Tibial nerve (tissue), 4 donors: ENCODE results near the gene PGBD5. TPM values are rescaled to one million over a fixed set of nuclear protein-coding genes. Genes with fewer than 3 reads are reported as not detected.

Experiments used
- DNase-seq, 2 donors: peaks; one replicate each; pipeline ENCODE4 v3.0.0-alpha.2; 2019; ENCODE audit warnings: low spot score in 2 of 2
- H3K27ac ChIP-seq, 4 donors: fragments of 200-600 bp; sonication (generic) in 3 of 4; one replicate each; pipeline ENCODE4 v1.5.1; 2017 to 2019; ENCODE audit warnings: mild to moderate bottlenecking in 1 of 4
- H3K27me3 ChIP-seq, 2 donors: fragments of 200-600 bp; sonication (generic) in 1 of 2; one replicate each; pipeline versions ENCODE4 v1.5.1 to v1.6.0; 2017 to 2019
- H3K36me3 ChIP-seq, 3 donors: fragments of 200-600 bp; sonication (generic); one replicate each; pipeline ENCODE4 v1.5.1; 2018 to 2019
- H3K4me1 ChIP-seq, 4 donors: fragments of 200-600 bp; sonication (generic) in 3 of 4; one replicate each; pipeline ENCODE4 v1.5.1; 2017 to 2019
- H3K4me3 ChIP-seq, 4 donors: fragments of 200-600 bp; sonication (generic) in 3 of 4; one replicate each; pipeline ENCODE4 v1.5.1; 2017 to 2019; ENCODE audit warnings: mild to moderate bottlenecking in 1 of 4, moderate library complexity in 1 of 4
- H3K9me3 ChIP-seq, 4 donors: fragments of 200-600 bp; sonication (generic) in 3 of 4; one replicate each; pipeline ENCODE4 v1.5.1; 2017 to 2019
- CTCF ChIP-seq, 5 experiments: fragments of 200-600 bp in 3 of 5; fragments of 450-650 bp in 2 of 5; sonication (generic) in 3 of 5; IDR thresholded peaks; one replicate each; pipeline ENCODE4 v1.5.1; 2016 to 2019; ENCODE audit warnings: antibody characterized with exemption in 5 of 5, mild to moderate bottlenecking in 3 of 5, moderate library complexity in 2 of 5
- EP300 ChIP-seq, 2 donors: sonication (generic); formaldehyde crosslinking; IDR thresholded peaks; one replicate each; pipeline ENCODE4 v1.6.1; 2017; ENCODE audit warnings: antibody characterized with exemption in 2 of 2, mild to moderate bottlenecking in 1 of 2
- POLR2A ChIP-seq, 2 donors: fragments of 450-650 bp; IDR thresholded peaks; one replicate each; pipeline ENCODE4 v1.6.1; 2017; ENCODE audit warnings: antibody characterized with exemption in 2 of 2, mild to moderate bottlenecking in 2 of 2, moderate library complexity in 2 of 2
- WGBS, 2 donors: methylation state at CpG; one replicate each; pipeline ENCODE4 v1.1.5; 2018; 5-methylcytosine and 5-hydroxymethylcytosine counted together
- total RNA-seq, 4 donors: library from RNA; depleted of rRNA; stranded (reverse); fragments of >200 nt; gene quantifications; one replicate each; pipeline ENCODE4 v1.1.0, GENCODE V29; 2016

PGBD5 gene
- total RNA-seq, 4 donors from 2014 or later: 1.4 to 5.1 (median 2.2) TPM

- no peak for DNase-seq
- Histone ChIP-seq H3K27me3 (no peaks in the 10 kb centered on the region), H3K9me3 (no peaks in the 10 kb centered on the region), H3K27ac (no peak overlapping the region), H3K4me3 (no peak overlapping the region), H3K4me1 (peaks cover 0 to 8% (median 1%) of the 10 kb centered on the region in 4 donors), H3K36me3 (peaks cover 0 to 53% (median 0%) of the 10 kb centered on the region in 3 donors)
- no peak for TF ChIP-seq CTCF (IDR thresholded peaks at IDR 0.05)
- TF ChIP-seq POLR2A (IDR thresholded peaks at IDR 0.05): no peak
- TF ChIP-seq EP300 (IDR thresholded peaks at IDR 0.05): no peak
- 75 to 78% methylated on average over 10 of the region's 10 CpGs for WGBS, 2 donors
These were observed 141.2 kb downstream of the PGBD5 start for GRCh38 chr1:230284891-230285290.

GRCh38 chr1:230283678-230284077, 142.5 kb downstream of the PGBD5 start:
- Histone ChIP-seq H3K9me3 (no peaks in the 10 kb centered on the region), H3K27ac (no peak overlapping the region), H3K27me3 (no peaks in the 10 kb centered on the region), H3K4me3 (no peak overlapping the region), H3K36me3 (peaks cover 0 to 65% (median 6%) of the 10 kb centered on the region in 3 donors), H3K4me1 (peaks cover 0 to 8% (median 1%) of the 10 kb centered on the region in 4 donors)
- TF ChIP-seq POLR2A (IDR thresholded peaks at IDR 0.05) (no peak), EP300 (IDR thresholded peaks at IDR 0.05) (no peak), CTCF (IDR thresholded peaks at IDR 0.05) (no peak)
- no peak for DNase-seq
- WGBS, 2 donors: 86 to 87% methylated on average over 12 of the region's 12 CpGs

- DNase-seq: no peak
- H3K27ac ChIP-seq: no peak overlapping the region
- H3K27me3 ChIP-seq: no peaks in the 10 kb centered on the region
- H3K4me1 ChIP-seq: peaks cover 0 to 12% (median 1%) of the 10 kb centered on the region in 4 donors
- 65 to 82% methylated on average over 3 of the region's 3 CpGs for WGBS, 2 donors
- no peaks in the 10 kb centered on the region for H3K9me3 ChIP-seq
- H3K36me3 ChIP-seq: peaks cover 0 to 76% (median 6%) of the 10 kb centered on the region in 3 donors
- no peak for TF ChIP-seq POLR2A (IDR thresholded peaks at IDR 0.05)
- no peak for TF ChIP-seq EP300 (IDR thresholded peaks at IDR 0.05)
- no peak for TF ChIP-seq CTCF (IDR thresholded peaks at IDR 0.05)
- no peak overlapping the region for H3K4me3 ChIP-seq
These were observed 144.0 kb downstream of the PGBD5 start for GRCh38 chr1:230282157-230282556.

- Histone ChIP-seq H3K4me3 (no peak overlapping the region), H3K27ac (no peak overlapping the region), H3K36me3 (peaks cover 0 to 81% (median 6%) of the 10 kb centered on the region in 3 donors), H3K4me1 (peaks cover 0 to 12% (median 1%) of the 10 kb centered on the region in 4 donors), H3K9me3 (no peaks in the 10 kb centered on the region), H3K27me3 (no peaks in the 10 kb centered on the region)
- no peak for TF ChIP-seq EP300 (IDR thresholded peaks at IDR 0.05)
- TF ChIP-seq CTCF (IDR thresholded peaks at IDR 0.05): no peak
- TF ChIP-seq POLR2A (IDR thresholded peaks at IDR 0.05): no peak
- 64 to 74% methylated on average over 17 of the region's 17 CpGs for WGBS, 2 donors
- no peak for DNase-seq
These were observed 144.6 kb downstream of the PGBD5 start for GRCh38 chr1:230281556-230281955.

- Histone ChIP-seq H3K27me3 (no peaks in the 10 kb centered on the region), H3K27ac (no peak overlapping the region), H3K9me3 (no peaks in the 10 kb centered on the region), H3K4me1 (peaks cover 0 to 12% (median 1%) of the 10 kb centered on the region in 4 donors), H3K36me3 (peaks cover 0 to 87% (median 6%) of the 10 kb centered on the region in 3 donors), H3K4me3 (no peak overlapping the region)
- 75 to 92% methylated on average over 14 to 23 of the region's 23 CpGs for WGBS, 2 donors
- TF ChIP-seq EP300 (IDR thresholded peaks at IDR 0.05): no peak
- TF ChIP-seq POLR2A (IDR thresholded peaks at IDR 0.05): no peak
- no peak for TF ChIP-seq CTCF (IDR thresholded peaks at IDR 0.05)
- DNase-seq: no peak
These were observed 145.2 kb downstream of the PGBD5 start for GRCh38 chr1:230280906-230281413.
